Liver (tissue), 9 donors: ENCODE results near the gene DEFB124. TPM values are rescaled to one million over a fixed set of nuclear protein-coding genes. Genes with fewer than 3 reads are reported as not detected.
"Not testable (repeated sequence)": the region's sequence is repeated elsewhere in the genome, so short reads cannot be mapped to it uniquely, and the experiment has no call there.

Experiments
- DNase-seq: peaks from one replicate; pipeline ENCODE4 v3.0.0-alpha.2; 2017; ENCODE audit warnings: low spot score
- H3K27ac ChIP-seq, 2 donors: one replicate each; pipeline ENCODE4 v1.7.0; 2013; ENCODE audit warnings: inconsistent platforms in 2 of 2, low read length in 2 of 2, control low read depth in 1 of 2, low read depth in 1 of 2, mild to moderate bottlenecking in 1 of 2
- H3K27me3 ChIP-seq, 4 donors: one replicate each; pipeline versions ENCODE4 v1.6.1 to v1.7.0; 2013; ENCODE audit warnings: low read length in 3 of 4, inconsistent platforms in 1 of 4, mild to moderate bottlenecking in 1 of 4, moderate library complexity in 1 of 4; ENCODE audit not compliant: control insufficient read depth in 4 of 4, insufficient read depth in 4 of 4
- H3K36me3 ChIP-seq, 4 donors: one replicate each; pipeline versions ENCODE4 v1.6.1 to v1.7.0; 2013; ENCODE audit warnings: low read length in 3 of 4, mild to moderate bottlenecking in 3 of 4, low read depth in 1 of 4, moderate library complexity in 1 of 4; ENCODE audit not compliant: control insufficient read depth in 4 of 4, insufficient read depth in 3 of 4
- H3K4me1 ChIP-seq, 4 donors: one replicate each; pipeline versions ENCODE4 v1.6.1 to v1.7.0; 2013; ENCODE audit warnings: low read length in 3 of 4, mild to moderate bottlenecking in 3 of 4, moderate library complexity in 1 of 4; ENCODE audit not compliant: control insufficient read depth in 4 of 4, insufficient read depth in 4 of 4
- H3K4me3 ChIP-seq, 3 donors: one replicate each; pipeline versions ENCODE4 v1.6.1 to v1.7.0; 2013; ENCODE audit warnings: low read length in 3 of 3, control low read depth in 1 of 3, low read depth in 1 of 3, mild to moderate bottlenecking in 1 of 3
- H3K9ac ChIP-seq, 2 donors: one replicate each; pipeline ENCODE4 v1.7.0; 2013; ENCODE audit warnings: low read length in 2 of 2, mild to moderate bottlenecking in 2 of 2, moderate library complexity in 2 of 2, control low read depth in 1 of 2, low read depth in 1 of 2
- H3K9me3 ChIP-seq, 4 donors: one replicate each; pipeline versions ENCODE4 v1.6.1 to v1.7.0; 2013; ENCODE audit warnings: low read length in 3 of 4; ENCODE audit not compliant: control insufficient read depth in 4 of 4
- ATF3 ChIP-seq: IDR thresholded peaks from 2 replicates; pipeline ENCODE4 v1.6.1; 2016; ENCODE audit warnings: antibody characterized with exemption
- CTCF ChIP-seq: fragments of 150-350 bp; IDR thresholded peaks from 2 replicates; pipeline ENCODE4 v1.5.1; 2017; ENCODE audit warnings: improper control_type of control experiment, low read depth, low read length; ENCODE audit not compliant: missing input control
- EGR1 ChIP-seq, 2 donors: IDR thresholded peaks; 2 replicates each; pipeline ENCODE4 v1.6.1; 2016 to 2018; ENCODE audit warnings: antibody characterized with exemption in 2 of 2, low read depth in 2 of 2
- FOXA1 ChIP-seq: IDR thresholded peaks from 2 replicates; pipeline ENCODE4 v1.6.1; 2016; ENCODE audit warnings: antibody characterized with exemption
- FOXA2 ChIP-seq: IDR thresholded peaks from 2 replicates; pipeline ENCODE4 v1.6.1; 2016; ENCODE audit warnings: antibody characterized with exemption
- GABPA ChIP-seq, 2 donors: IDR thresholded peaks in 1 of 2; conservative IDR thresholded peaks in 1 of 2; 2 replicates each; pipeline ENCODE4 v1.6.1; 2016; ENCODE audit warnings: antibody characterized with exemption in 2 of 2, mild to moderate bottlenecking in 1 of 2, moderate library complexity in 1 of 2
- HNF4A ChIP-seq, 2 donors: conservative IDR thresholded peaks; 2 replicates each; pipeline ENCODE4 v1.6.1; 2016; ENCODE audit warnings: antibody characterized with exemption in 2 of 2, mild to moderate bottlenecking in 2 of 2
- HNF4G ChIP-seq: IDR thresholded peaks from 2 replicates; pipeline ENCODE4 v1.6.1; 2016; ENCODE audit warnings: antibody characterized with exemption
- JUND ChIP-seq, 2 donors: IDR thresholded peaks; 2 replicates each; pipeline ENCODE4 v1.6.1; 2016; ENCODE audit warnings: antibody characterized with exemption in 2 of 2
- NR2F2 ChIP-seq: IDR thresholded peaks from 2 replicates; pipeline ENCODE4 v1.6.1; 2016; ENCODE audit warnings: antibody characterized with exemption
- RAD21 ChIP-seq, 2 donors: IDR thresholded peaks; 2 replicates each; pipeline ENCODE4 v1.6.1; 2016; ENCODE audit warnings: antibody characterized with exemption in 2 of 2, mild to moderate bottlenecking in 2 of 2
- REST ChIP-seq: IDR thresholded peaks from 2 replicates; pipeline ENCODE4 v1.6.1; 2016; ENCODE audit warnings: antibody characterized with exemption, mild to moderate bottlenecking
- SP1 ChIP-seq: IDR thresholded peaks from 2 replicates; pipeline ENCODE4 v1.6.1; 2018; ENCODE audit warnings: antibody characterized with exemption, mild to moderate bottlenecking
- TAF1 ChIP-seq: conservative IDR thresholded peaks from 2 replicates; pipeline ENCODE4 v1.6.1; 2016; ENCODE audit warnings: antibody characterized with exemption, mild to moderate bottlenecking
- YY1 ChIP-seq: IDR thresholded peaks from 2 replicates; pipeline ENCODE4 v1.6.1; 2016; ENCODE audit warnings: antibody characterized with exemption, mild to moderate bottlenecking
- ZBTB33 ChIP-seq: IDR thresholded peaks from 2 replicates; pipeline ENCODE4 v1.6.1; 2016; ENCODE audit warnings: antibody characterized with exemption
- WGBS: extraction: QIAGEN DNeasy Blood & Tissue Kit; methylation state at CpG from one replicate; pipeline ENCODE4 v1.1.7; 2013; 5-methylcytosine and 5-hydroxymethylcytosine counted together
- polyA plus RNA-seq, 2 donors: library from polyadenylated mRNA; stranded (reverse) in 1 of 2; unstranded in 1 of 2; fragments of 200-250 nt in 1 of 2; fragments of >200 nt in 1 of 2; fragmentation: Nextera tagmentation in 1 of 2; extraction: Ambion mirVana in 1 of 2; gene quantifications; one replicate each; pipeline versions ENCODE4 v1.2.1 to v1.2.3, GENCODE V29; 2013 to 2015
- total RNA-seq, 2 donors: library from RNA; depleted of rRNA; stranded (reverse); fragments of >200 nt; gene quantifications; one replicate each; pipeline ENCODE4 v1.2.3, GENCODE V29; 2014
- donor health status: healthy.
- donor health status: healthy.
- donor health status: healthy.
- donor health status: healthy.
- donor health status: healthy.

The DEFB124 gene
- total and polyA plus RNA-seq, 4 donors, result not detected

- TF ChIP-seq GABPA (IDR thresholded peaks at IDR 0.05 in 1 of 2, conservative IDR thresholded peaks at IDR 0.05 in 1 of 2), result no peak
- TF ChIP-seq HNF4G, result no peak
- no peak for TF ChIP-seq HNF4A (conservative IDR thresholded peaks at IDR 0.05)
- TF ChIP-seq TAF1, result no peak
- no peak for TF ChIP-seq SP1
- TF ChIP-seq ZBTB33, result no peak
- no peak for TF ChIP-seq EGR1 (IDR thresholded peaks at IDR 0.05; ENCODE audit: low read depth in 2 of 2)
- no peak for TF ChIP-seq JUND (IDR thresholded peaks at IDR 0.05)
- TF ChIP-seq CTCF, result no peak
- TF ChIP-seq ATF3, result no peak
- TF ChIP-seq FOXA1, result no peak
- no peak for TF ChIP-seq FOXA2
- TF ChIP-seq REST, result no peak
- no peak for TF ChIP-seq RAD21 (IDR thresholded peaks at IDR 0.05)
- Histone ChIP-seq H3K9ac (no peak within 1 kb of the TSS), H3K9me3 (no peaks in the 10 kb centered on the region), H3K4me3 (no peak within 1 kb of the TSS), H3K27me3 (peaks cover 0 to 2% (median 0%) of the 10 kb centered on the region in 4 donors), H3K36me3 (no peaks in the 10 kb centered on the region), H3K4me1 (no peaks in the 10 kb centered on the region), H3K27ac (no peak within 1 kb of the TSS)
- 71% methylated on average over 16 of the region's 16 CpGs for WGBS
- DNase-seq, result no peak
Measured at GRCh38 chr20:31440012-31440659, 34.8 kb downstream of the DEFB124 start, which contains the start of gene DEFB123. Gene DEFB123, plus strand, starts transcription at chr20:31440632. Its CDS starts 67 bp downstream, at chr20:31440699.

GRCh38 chr20:31430568-31431115 lies 44.3 kb downstream of the DEFB124 start:
- H3K4me3 ChIP-seq, result no peak overlapping the region
- H3K27me3 ChIP-seq, result peaks cover 0 to 3% (median 0%) of the 10 kb centered on the region in 4 donors
- WGBS, result 56% methylated on average over 4 of the region's 4 CpGs
- no peak overlapping the region for H3K9ac ChIP-seq
- H3K4me1 ChIP-seq, result no peaks in the 10 kb centered on the region
- DNase-seq, result no peak
- no peak overlapping the region for H3K27ac ChIP-seq
- TF ChIP-seq CTCF (no peak), NR2F2 (no peak), HNF4A (conservative IDR thresholded peaks at IDR 0.05) (no peak), ATF3 (no peak), SP1 (no peak), EGR1 (IDR thresholded peaks at IDR 0.05; ENCODE audit: low read depth in 2 of 2) (no peak), FOXA1 (no peak), YY1 (no peak), HNF4G (no peak), FOXA2 (no peak)
- H3K36me3 ChIP-seq, result no peaks in the 10 kb centered on the region
- H3K9me3 ChIP-seq, result no peaks in the 10 kb centered on the region

DNA sequence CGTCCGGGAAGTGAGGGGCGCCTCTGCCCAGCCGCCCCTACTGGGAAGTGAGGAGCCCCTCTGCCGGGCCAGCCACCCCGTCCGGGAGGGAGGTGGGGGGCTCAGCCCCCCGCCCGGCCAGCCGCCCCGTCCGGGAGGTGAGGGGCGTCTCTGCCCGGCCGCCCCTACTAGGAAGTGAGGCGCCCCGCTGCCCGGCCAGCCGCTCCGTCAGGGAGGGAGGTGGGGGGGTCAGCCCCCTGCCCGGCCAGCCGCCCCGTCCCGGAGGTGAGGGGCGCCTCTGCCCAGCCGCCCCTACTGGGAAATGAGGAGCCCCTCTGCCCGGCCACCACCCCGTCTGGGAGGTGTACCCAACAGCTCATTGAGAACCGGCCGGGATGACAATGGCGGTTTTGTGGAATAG lies 47.4 kb downstream of the DEFB124 start:
- H3K36me3 ChIP-seq, H3K9ac ChIP-seq, H3K4me3 ChIP-seq, H3K9me3 ChIP-seq, H3K27me3 ChIP-seq, DNase-seq, H3K27ac ChIP-seq, H3K4me1 ChIP-seq: not testable (repeated sequence)
- 94% methylated on average over 30 of the region's 31 CpGs for WGBS
